Adrenal gland (tissue), 5 donors: Measurements from ENCODE around the gene KLC3.

Experiments used
- POLR2A ChIP-seq, 2 donors: fragments of 450-650 bp; IDR thresholded peaks; one replicate each; pipeline ENCODE4 v1.6.1; 2017; ENCODE audit warnings: antibody characterized with exemption in 2 of 2, mild to moderate bottlenecking in 2 of 2, moderate library complexity in 1 of 2
- TF ChIP-seq, protein P1 (sequence below), 6 experiments: fragments of 450-650 bp in 4 of 6; fragments of 200-600 bp in 2 of 6; sonication (generic) in 1 of 6; IDR thresholded peaks; 1 replicate in 5 of 6; 2 replicates in 1 of 6; pipeline versions ENCODE4 v1.5.1 to v1.8.0; 2016 to 2021; ENCODE audit warnings: antibody characterized with exemption in 6 of 6, mild to moderate bottlenecking in 2 of 6, moderate library complexity in 1 of 6
- donor health status: DM: no; HTN: no; CAD: no.

DNA sequence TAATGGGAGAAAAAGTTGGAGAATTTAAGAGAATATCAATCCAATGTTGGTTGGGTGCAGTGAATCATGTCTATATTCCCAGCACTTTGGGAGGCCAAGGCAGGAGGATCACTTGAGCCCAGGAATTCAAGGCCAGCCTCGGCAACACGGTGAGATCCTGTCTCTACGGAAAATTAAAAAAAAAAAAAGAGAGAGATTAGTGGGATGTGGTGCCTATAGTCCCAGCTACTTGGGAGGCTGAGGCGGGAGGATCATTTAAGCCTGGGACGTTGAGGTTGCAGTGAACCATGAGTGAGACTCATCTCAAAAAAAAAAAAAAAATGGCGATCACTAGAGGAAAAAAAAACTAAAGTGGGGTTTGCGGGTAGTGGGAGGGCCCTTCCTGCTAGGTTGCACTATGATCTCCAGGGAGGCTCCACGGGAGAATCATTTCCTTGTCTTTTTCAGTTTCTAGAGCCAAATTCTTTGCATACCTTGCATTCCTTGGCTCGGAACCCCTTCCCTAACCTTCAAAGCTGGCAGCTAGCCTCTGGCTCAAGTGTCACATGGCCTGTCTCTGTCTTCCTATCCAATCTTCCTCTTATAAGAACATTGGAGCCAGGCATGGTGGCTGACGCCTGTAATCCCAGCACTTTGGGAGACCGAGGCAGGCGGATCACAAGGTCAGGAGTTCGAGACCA, 35.6 kb downstream of the KLC3 start:
- TF ChIP-seq, protein P1, sequence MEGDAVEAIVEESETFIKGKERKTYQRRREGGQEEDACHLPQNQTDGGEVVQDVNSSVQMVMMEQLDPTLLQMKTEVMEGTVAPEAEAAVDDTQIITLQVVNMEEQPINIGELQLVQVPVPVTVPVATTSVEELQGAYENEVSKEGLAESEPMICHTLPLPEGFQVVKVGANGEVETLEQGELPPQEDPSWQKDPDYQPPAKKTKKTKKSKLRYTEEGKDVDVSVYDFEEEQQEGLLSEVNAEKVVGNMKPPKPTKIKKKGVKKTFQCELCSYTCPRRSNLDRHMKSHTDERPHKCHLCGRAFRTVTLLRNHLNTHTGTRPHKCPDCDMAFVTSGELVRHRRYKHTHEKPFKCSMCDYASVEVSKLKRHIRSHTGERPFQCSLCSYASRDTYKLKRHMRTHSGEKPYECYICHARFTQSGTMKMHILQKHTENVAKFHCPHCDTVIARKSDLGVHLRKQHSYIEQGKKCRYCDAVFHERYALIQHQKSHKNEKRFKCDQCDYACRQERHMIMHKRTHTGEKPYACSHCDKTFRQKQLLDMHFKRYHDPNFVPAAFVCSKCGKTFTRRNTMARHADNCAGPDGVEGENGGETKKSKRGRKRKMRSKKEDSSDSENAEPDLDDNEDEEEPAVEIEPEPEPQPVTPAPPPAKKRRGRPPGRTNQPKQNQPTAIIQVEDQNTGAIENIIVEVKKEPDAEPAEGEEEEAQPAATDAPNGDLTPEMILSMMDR (IDR thresholded peaks at IDR 0.05), result no peak
- TF ChIP-seq POLR2A (IDR thresholded peaks at IDR 0.05), result peak in 1 of 2 donors; percentile 49
